HCT116 (cell line): ENCODE results near the gene LDLRAD4.

ENCODE experiments used
- CTCF ChIP-seq, 3 experiments: fragments of 200-600 bp in 1 of 3; sonication (generic) in 1 of 3; IDR thresholded peaks in 2 of 3; conservative IDR thresholded peaks in 1 of 3; 2 replicates each; pipeline ENCODE4 v1.5.1; 2012 to 2017; ENCODE audit warnings: low read depth in 2 of 3, low read length in 2 of 3, antibody characterized with exemption in 1 of 3, borderline replicate concordance in 1 of 3, control low read depth in 1 of 3, mild to moderate bottlenecking in 1 of 3, mixed read lengths in 1 of 3, mixed run types in 1 of 3, moderate library complexity in 1 of 3; ENCODE audit not compliant: insufficient read depth in 1 of 3
- EZH2phosphoT487 ChIP-seq: fragments of 200-600 bp; IDR thresholded peaks from 2 replicates; pipeline ENCODE4 v1.6.1; 2018; ENCODE audit warnings: antibody characterized with exemption, borderline replicate concordance
- SIN3A ChIP-seq: IDR thresholded peaks from 2 replicates; pipeline ENCODE4 v1.6.1; 2012; ENCODE audit warnings: low read depth

DNA sequence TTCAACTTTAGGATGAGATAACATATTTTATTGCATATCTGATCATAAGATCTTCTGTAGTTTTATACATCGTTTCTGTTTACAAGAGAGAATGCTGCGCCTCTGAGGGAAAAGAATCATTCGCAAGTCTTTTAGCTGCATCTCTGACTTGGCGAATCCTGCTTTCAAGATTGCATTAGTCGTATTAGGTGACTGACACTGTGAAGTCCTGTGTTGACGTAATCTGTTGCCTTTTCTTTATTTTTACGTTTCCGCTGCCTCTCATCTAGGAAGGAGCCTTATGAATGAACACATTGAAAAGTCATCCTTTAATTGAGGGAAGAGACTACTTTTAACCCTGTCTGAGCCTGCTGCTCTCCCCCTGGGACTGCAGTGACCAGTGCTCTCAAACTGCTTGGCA is 101.5 kb downstream of the LDLRAD4 start:
- no peak for TF ChIP-seq EZH2phosphoT487
- no peak for TF ChIP-seq SIN3A
- no peak for TF ChIP-seq CTCF (IDR thresholded peaks at IDR 0.05 in 2 of 3, conservative IDR thresholded peaks at IDR 0.05 in 1 of 3; ENCODE audit: borderline replicate concordance in 1 of 3, insufficient read depth in 1 of 3, low read depth in 2 of 3, low read length in 2 of 3)
